Stimulated activated naive CD8-positive, alpha-beta T cell treated with anti-CD3 and anti-CD28 coated beads, Interleukin-15, Interleukin-2, amounts not matched to agents 100 U/mL and 50 U/mL, for 24 hours (primary cell): Measurements from ENCODE around the gene GNA14.
"Not testable (repeated sequence)": the region's sequence is repeated elsewhere in the genome, so short reads cannot be mapped to it uniquely, and the experiment has no call there.

Experiments used
- ATAC-seq: fragments of 150-1000 bp; cut with Tn5 transposase; one replicate; pipeline ENCODE4 v1.10.0; 2021
- DNase-seq: peaks from one replicate; pipeline ENCODE4 v3.0.0; 2021

Gene GNA14

GRCh38 chr9:77449240-77450084 is 198.7 kb downstream of the GNA14 start:
- ATAC-seq (no peak), DNase-seq (no peak)

- DNase-seq (no peak), ATAC-seq (no peak)
Measured at GRCh38 chr9:77447646-77448045, 200.5 kb downstream of the GNA14 start.

- ATAC-seq: no peak
Measured at GRCh38 chr9:77442436-77442835, 205.7 kb downstream of the GNA14 start.

GRCh38 chr9:77441124-77441523 is 207.0 kb downstream of the GNA14 start:
- not testable (repeated sequence) for DNase-seq, ATAC-seq

More at GRCh38 chr9:77442436-77442835, 205.7 kb downstream of the GNA14 start:
- no peak for DNase-seq

- ATAC-seq (no peak), DNase-seq (no peak)
Measured at GRCh38 chr9:77440057-77440456, 208.1 kb downstream of the GNA14 start.

- ATAC-seq (no peak), DNase-seq (no peak)
Measured at GRCh38 chr9:77438653-77439052, 209.5 kb downstream of the GNA14 start.

- ATAC-seq (no peak), DNase-seq (no peak)
Measured at GRCh38 chr9:77435688-77436087, 212.4 kb downstream of the GNA14 start.

- no peak for DNase-seq
- ATAC-seq: no peak
Measured at GRCh38 chr9:77435277-77435676, 212.8 kb downstream of the GNA14 start.

- ATAC-seq: peak; percentile 89
Measured at GRCh38 chr9:77433675-77434445, 214.3 kb downstream of the GNA14 start.

GRCh38 chr9:77432053-77432452 is 216.1 kb downstream of the GNA14 start:
- no peak for ATAC-seq
- DNase-seq: no peak

More at GRCh38 chr9:77433675-77434445, 214.3 kb downstream of the GNA14 start:
- DNase-seq: peak; percentile 38

GRCh38 chr9:77429928-77430327 is 218.2 kb downstream of the GNA14 start:
- ATAC-seq: no peak
- DNase-seq: no peak

GRCh38 chr9:77427256-77427927 is 220.7 kb downstream of the GNA14 start:
- DNase-seq: no peak
- ATAC-seq: no peak

GRCh38 chr9:77426712-77427111 is 221.4 kb downstream of the GNA14 start:
- no peak for DNase-seq
- ATAC-seq: no peak

GRCh38 chr9:77424993-77425392 is 223.1 kb downstream of the GNA14 start:
- ATAC-seq: no peak
- no peak for DNase-seq

- ATAC-seq (no peak), DNase-seq (no peak)
Measured at GRCh38 chr9:77423841-77424240, 224.3 kb downstream of the GNA14 start.

GRCh38 chr9:77422969-77423368 is 225.2 kb downstream of the GNA14 start:
- ATAC-seq: no peak
- DNase-seq: no peak

GRCh38 chr9:77421506-77422265 is 226.4 kb downstream of the GNA14 start:
- no peak for ATAC-seq
- no peak for DNase-seq

GRCh38 chr9:77420641-77421040 is 227.5 kb downstream of the GNA14 start:
- DNase-seq (no peak), ATAC-seq (no peak)

GRCh38 chr9:77418226-77418625 is 229.9 kb downstream of the GNA14 start:
- no peak for DNase-seq

GRCh38 chr9:77417566-77417965 is 230.6 kb downstream of the GNA14 start:
- no peak for ATAC-seq
- no peak for DNase-seq

More at GRCh38 chr9:77418226-77418625, 229.9 kb downstream of the GNA14 start:
- ATAC-seq: no peak

- not testable (repeated sequence) for DNase-seq, ATAC-seq
Measured at GRCh38 chr9:77408521-77408920, 239.6 kb downstream of the GNA14 start.

GRCh38 chr9:77403239-77403638 is 244.9 kb downstream of the GNA14 start:
- ATAC-seq (no peak), DNase-seq (no peak)
